ENCODE results near the gene ANXA11.
A peak's percentile ranks its signal among the peaks of the same experiment; 100 is the strongest.
"Not testable (repeated sequence)": the region's sequence is repeated elsewhere in the genome, so short reads cannot be mapped to it uniquely, and the experiment has no call there.

ANXA11 gene

DNA sequence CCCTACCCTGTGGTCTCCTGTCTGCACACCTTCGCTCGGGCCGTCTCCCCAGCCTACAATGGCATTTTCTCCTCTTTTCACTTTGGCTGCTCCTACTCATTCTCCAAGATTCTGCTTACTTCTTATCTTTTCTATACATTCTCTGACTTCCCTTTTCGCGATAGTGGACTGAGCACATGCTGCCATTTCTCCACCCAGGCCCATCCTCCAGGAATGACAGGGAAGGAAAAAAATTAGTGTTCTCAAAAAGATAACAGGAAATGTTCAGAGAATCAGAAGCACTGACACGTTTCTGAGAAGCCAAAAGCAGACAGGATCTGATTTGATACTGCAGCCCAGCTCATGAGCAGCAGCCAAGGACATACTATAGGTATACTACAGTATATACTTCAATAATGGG lies 6.4 kb upstream of the ANXA11 start:
- no peak for DNase-seq (ENCODE audit: insufficient read length, low spot score)
- FAIRE-seq: no peak

GRCh38 chr10:80210259-80210658 lies 4.9 kb upstream of the ANXA11 start:
- DNase-seq (ENCODE audit: insufficient read length, low spot score): no peak
- FAIRE-seq: no peak

GRCh38 chr10:80207768-80208370 lies 2.5 kb upstream of the ANXA11 start:
- no peak for FAIRE-seq
- DNase-seq (ENCODE audit: insufficient read length, low spot score): no peak

DNA sequence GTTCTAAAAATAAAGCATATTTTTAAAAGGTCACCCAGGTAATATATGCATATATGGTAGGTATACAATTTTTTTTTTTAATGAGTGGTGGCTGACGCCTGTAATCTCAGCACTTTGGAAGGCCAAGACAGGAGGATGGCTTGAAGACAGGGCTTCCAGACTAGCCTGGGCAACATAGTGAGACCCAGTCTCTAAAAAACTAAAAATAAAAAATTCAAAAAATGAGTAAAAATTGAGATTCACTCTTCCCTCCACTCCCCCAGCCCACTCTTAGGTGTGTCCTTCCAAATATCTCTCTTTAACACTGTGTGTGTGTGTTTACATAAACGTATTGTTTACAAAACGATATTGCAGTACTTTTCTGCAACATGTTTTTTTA lies 929 bp upstream of the ANXA11 start:
- DNase-seq (ENCODE audit: insufficient read length, low spot score) (no peak), FAIRE-seq (no peak)

DNA sequence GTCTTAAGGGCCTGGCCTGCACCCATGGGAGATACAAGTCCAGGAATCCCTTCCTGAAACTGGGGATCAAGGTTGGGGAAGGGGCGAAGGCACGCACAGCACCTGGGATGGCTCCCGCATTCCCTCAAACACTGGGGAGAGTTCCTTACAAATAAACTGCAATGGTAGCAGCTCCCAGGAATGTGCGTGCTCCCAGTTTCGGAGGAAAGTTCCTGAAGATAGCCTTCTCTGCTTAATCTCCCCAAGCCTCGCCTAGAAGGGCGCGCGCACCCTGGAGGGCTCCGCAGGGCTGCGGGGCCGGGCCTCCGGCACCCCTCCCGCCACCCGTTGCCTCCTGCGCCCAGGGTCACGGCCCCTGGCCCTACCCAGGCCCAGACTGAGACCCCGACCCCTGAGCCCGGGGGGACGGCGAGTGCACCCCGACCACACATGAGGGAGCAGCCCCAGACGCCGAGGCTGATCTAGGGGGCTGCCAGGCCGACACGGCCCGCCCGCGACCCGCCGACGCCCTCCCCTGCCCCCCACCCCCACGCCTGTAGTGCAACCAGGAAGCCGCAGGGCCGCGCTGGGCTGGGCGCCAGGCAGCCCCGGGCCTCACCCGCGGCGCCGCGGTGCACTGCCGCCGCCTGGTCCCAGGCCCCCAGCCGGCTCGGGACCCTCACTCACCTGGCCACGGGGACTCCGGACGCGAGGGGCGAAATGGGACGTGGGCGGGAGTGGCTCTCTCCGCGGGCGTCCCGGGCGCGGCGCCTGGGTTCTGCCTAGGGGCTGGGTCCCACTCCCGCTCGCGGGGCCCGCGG lies 460 bp downstream of the ANXA11 start:
- DNase-seq (ENCODE audit: insufficient read length, low spot score) (peak; percentile 29), FAIRE-seq (no peak)

- DNase-seq (ENCODE audit: insufficient read length, low spot score) (no peak), FAIRE-seq (peak; percentile 59)
Observed at GRCh38 chr10:80203835-80204676, 1.3 kb downstream of the ANXA11 start.

- FAIRE-seq (peak; percentile 91), DNase-seq (ENCODE audit: insufficient read length, low spot score) (peak; percentile 60)
Observed at GRCh38 chr10:80202934-80203834, 2.2 kb downstream of the ANXA11 start.

DNA sequence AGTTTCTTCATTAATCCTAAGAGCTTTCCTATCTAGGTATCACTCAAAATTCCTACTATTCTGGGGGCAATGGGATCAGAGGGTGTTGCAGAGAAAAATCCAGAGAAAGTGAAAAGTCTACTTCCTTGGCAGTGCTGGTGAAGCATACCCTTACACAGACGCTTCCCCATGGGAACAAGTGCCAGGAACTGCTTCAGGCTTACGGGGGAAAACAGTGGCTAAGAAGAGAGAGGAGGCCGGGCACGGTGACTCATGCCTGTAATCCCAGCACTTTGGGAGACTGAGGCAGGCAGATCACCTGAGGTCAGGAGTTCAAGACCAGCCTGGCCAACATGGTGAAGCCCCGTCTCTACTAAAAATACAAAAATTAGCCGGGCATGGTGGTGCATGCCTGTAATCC lies 2.8 kb downstream of the ANXA11 start:
- not testable (repeated sequence) for FAIRE-seq; DNase-seq (ENCODE audit: insufficient read length, low spot score)

DNA sequence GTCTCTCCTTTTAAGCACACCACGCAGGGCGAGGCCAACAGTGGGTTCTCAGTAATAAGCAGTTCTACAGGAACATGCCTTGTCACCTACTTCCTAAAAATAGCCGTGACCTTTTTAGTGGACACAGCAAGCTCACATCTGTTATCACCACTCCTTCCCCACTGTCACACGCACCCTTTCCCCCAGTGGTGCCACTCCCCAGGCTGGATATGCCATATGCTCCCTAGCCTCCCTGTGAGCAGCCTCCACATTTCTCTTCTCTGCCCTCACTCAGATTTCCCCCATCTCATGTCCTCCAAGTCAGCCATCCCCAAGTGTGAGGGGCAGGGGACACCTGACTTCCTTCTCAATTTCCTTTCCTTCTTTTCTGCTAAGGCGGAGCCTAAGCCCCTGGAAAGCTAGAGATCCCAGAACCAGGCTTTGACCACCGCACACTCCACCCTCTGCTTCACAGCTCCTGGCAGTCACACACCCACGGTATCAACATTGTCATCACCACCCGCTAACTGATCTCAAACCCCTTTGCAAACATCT lies 3.7 kb downstream of the ANXA11 start:
- FAIRE-seq (no peak), DNase-seq (ENCODE audit: insufficient read length, low spot score) (no peak)

DNA sequence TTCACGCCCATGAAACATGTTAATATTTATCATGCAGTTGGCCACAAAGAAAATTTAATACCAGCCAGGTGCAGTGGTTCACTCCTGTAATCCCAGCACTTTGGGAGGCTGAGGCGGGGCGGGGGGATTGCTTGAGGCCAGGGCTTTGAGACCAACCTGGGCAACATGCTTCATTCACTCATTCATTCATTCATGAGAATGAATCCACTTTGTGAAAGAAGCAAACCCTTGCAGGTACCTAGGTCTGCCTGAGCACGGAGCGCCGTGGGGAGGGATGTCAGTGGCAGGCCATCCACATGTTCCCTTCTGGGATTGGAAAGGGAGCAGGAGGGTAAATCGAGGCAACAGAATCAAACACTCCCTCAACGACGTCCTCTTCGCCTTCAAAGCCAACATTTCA lies 4.7 kb downstream of the ANXA11 start:
- DNase-seq (ENCODE audit: insufficient read length, low spot score) (no peak), FAIRE-seq (no peak)

DNA sequence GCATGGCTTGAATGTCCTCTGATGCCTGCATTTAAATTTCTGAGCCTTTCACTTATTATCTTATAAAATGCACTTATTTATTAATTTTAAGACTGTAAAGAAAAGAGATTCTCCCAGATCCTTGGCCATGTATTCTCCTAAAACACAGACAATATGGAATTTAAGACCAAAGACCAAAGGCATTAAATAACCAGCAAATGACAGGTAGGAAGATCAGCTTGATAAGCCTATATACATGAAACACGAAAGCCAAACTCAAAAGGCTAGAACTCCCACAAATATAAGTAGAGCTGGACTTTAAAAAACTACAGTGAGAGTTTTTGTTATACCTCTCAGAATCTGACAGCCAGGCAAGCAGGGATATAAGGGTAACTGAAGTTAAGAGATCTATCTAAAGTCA lies 5.1 kb downstream of the ANXA11 start:
- FAIRE-seq: no peak

DNA sequence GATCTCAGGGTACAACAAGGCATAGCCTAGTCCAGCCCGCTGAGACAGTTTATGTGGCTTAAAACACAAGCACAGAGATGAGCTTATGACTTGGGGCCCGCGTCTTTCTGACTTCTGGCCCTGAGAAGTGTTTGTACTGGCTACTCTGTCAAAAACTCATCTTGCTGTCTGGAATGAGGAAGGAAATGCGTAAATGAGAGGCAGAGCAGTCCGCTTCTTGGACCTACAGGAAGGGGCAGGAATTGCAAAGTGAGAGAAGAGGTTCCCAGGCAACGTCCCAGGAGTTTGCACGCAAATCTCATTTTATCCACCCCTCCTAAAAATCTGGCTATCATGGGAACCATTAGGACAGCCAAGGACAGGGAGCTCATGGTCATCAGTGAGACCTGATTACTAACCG lies 5.5 kb downstream of the ANXA11 start:
- DNase-seq (ENCODE audit: insufficient read length, low spot score) (no peak), FAIRE-seq (no peak)

More for the DNA sequence above, 5.1 kb downstream of the ANXA11 start:
- no peak for DNase-seq (ENCODE audit: insufficient read length, low spot score)

GRCh38 chr10:80197972-80198916 lies 7.1 kb downstream of the ANXA11 start:
- FAIRE-seq: no peak
- no peak for DNase-seq (ENCODE audit: insufficient read length, low spot score)

DNA sequence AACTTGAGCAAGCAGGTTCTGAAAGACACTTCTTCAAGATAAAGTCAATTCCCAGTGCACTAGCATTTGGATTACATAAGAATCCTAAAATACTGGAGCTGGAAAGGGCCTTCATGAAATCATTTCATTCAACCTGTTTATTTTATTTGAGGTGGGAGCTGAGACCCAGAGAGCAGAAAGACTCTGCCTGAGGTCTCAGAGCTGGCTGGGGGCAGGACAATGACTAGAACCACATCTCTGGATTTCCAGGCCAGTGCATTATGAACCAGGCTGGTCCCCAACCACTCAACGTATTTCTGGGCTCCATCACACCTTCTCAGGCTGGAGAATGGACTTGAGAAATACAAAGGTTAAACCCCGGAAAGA lies 8.4 kb downstream of the ANXA11 start:
- FAIRE-seq: no peak
- DNase-seq (ENCODE audit: insufficient read length, low spot score): no peak

DNA sequence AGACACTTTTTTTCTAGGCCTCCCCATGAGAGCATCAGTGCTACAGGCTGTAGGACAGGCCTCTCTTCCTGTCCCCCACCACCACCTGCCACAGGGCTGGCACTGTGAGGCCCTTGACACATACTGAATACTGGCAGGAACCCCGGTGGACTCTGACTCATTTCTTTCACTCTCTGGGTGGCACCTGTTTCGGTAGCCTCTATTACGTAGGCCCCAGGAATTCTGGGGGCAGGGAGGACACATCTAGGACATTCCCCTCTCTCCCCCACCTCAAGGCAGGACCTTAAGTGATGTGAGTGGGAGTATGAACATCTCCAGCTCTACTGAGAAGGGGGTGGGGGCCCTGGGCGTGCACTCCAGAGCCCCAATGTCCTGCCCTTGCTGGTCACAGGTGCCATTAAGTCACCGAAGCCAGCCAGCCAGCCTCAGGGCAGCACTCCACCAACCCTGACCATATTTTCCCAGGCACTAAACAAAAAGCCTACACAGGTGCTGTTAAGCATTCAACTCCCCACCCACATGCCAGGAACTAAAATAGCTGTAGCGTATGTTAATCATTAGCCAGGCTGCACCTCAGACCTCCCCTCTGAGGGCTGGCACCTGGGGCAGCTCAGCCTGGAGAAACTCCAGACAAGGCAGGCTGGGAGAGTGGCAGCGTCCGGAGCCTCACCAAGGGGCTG lies 8.9 kb downstream of the ANXA11 start:
- DNase-seq (ENCODE audit: insufficient read length, low spot score) (no peak), FAIRE-seq (peak; percentile 93)

DNA sequence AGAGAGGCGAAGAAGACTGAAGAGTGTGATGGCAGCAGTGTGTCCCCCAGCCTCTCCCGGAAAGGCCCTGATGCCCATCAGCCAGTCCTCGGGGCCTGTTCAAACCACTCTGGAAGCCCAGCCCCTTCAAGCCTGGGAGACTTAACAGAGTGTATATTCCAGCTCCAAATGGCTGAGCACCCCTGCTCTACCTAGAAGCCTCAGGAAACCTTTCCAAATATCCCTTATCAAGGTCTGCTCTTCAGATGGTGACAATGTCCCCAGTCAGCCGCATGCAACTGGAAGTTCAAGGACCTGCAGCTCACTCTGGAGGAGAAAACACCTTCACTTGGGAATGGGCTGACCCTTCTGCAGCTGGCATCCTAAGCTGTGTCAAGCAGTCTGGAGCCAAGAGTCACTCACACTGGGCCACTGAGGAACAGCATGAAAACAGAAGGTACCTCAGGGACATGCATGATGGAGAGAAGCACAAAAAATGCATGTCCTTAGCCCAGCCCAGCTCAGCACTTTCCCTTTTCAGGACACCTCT lies 10.2 kb downstream of the ANXA11 start:
- FAIRE-seq: no peak
- no peak for DNase-seq (ENCODE audit: insufficient read length, low spot score)

DNA sequence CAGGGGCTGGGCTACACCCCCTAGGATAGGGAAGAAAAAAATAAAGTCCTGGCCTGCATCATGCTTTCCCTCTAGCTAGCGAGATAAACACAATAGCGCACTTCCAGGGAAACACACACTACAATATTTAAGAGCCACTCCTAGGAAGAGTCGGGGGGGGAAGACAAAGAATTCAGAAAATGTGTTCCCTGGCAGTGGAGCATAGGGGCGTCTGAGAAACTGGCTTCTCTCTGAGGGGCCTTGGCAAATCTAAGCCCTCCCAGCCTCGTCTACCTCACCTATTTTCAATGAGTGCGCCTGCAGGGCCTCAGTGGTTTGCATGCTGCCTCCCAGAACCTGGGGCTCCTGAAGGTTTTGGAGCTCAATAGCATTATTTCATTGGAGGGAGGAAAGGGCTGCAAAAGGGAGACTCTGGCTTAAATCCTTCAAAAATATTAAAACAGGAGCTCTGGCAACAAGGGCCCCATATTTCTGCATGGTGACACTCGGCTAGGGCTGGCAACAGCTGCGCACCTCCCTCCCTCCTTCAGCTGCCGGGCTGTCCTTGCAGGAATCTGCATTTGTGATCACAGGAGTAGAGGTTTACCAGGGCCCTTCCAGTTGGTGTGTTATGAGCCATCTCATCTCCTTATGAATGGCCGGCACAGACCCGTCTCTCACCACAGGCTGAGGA lies 10.8 kb downstream of the ANXA11 start:
- no peak for FAIRE-seq

GRCh38 chr10:80192553-80192952 lies 12.8 kb downstream of the ANXA11 start:
- DNase-seq (ENCODE audit: insufficient read length, low spot score) (no peak), FAIRE-seq (no peak)

More for the DNA sequence above, 10.8 kb downstream of the ANXA11 start:
- no peak for DNase-seq (ENCODE audit: insufficient read length, low spot score)
